Common myeloid progenitor, CD34-positive (primary cell): ENCODE results near the gene RAI1.

ENCODE experiments used
- CTCF ChIA-PET: fragments of 350-600 bp; sonication (Branson Sonifier 250); formaldehyde crosslinking; loops from one replicate; lab custom pipeline; 2021; ENCODE audit warnings: antibody characterized with exemption; lab: Charles Lee
- POLR2A ChIA-PET: fragments of 350-600 bp; sonication (Branson Sonifier 250); formaldehyde crosslinking; loops from one replicate; lab custom pipeline; 2021; ENCODE audit warnings: antibody characterized with exemption; lab: Charles Lee
- DNase-seq, 3 donors: peaks; one replicate each; pipeline versions ENCODE4 v3.0.0 to v3.0.0-alpha.2; 2013
- H3K27ac ChIP-seq, 2 experiments: 1 replicate in 1 of 2; 2 replicates in 1 of 2; pipeline ENCODE4 v1.7.0; 2013; ENCODE audit warnings: inconsistent platforms in 2 of 2, low read length in 2 of 2, mild to moderate bottlenecking in 2 of 2, low read depth in 1 of 2, moderate library complexity in 1 of 2; ENCODE audit not compliant: severe bottlenecking in 2 of 2, insufficient read depth in 1 of 2, poor library complexity in 1 of 2
- H3K27me3 ChIP-seq, 5 experiments: replicated peaks in 2 of 5; 1 replicate in 3 of 5; 2 replicates in 2 of 5; pipeline versions ENCODE4 v1.6.1 to v1.7.0; 2013; ENCODE audit warnings: low read length in 4 of 5, mild to moderate bottlenecking in 2 of 5, moderate library complexity in 2 of 5, inconsistent platforms in 1 of 5; ENCODE audit not compliant: insufficient read depth in 5 of 5, control insufficient read depth in 4 of 5
- H3K36me3 ChIP-seq, 4 experiments: 1 replicate in 2 of 4; 2 replicates in 2 of 4; pipeline versions ENCODE4 v1.6.1 to v1.7.0; 2013; ENCODE audit warnings: low read length in 3 of 4, control low read depth in 1 of 4, mild to moderate bottlenecking in 1 of 4; ENCODE audit not compliant: control insufficient read depth in 4 of 4, insufficient read depth in 4 of 4
- H3K4me1 ChIP-seq, 4 experiments: 1 replicate in 3 of 4; 2 replicates in 1 of 4; pipeline versions ENCODE4 v1.6.1 to v1.7.1; 2013; ENCODE audit warnings: low read length in 3 of 4, mild to moderate bottlenecking in 3 of 4, control low read depth in 1 of 4, inconsistent platforms in 1 of 4, moderate library complexity in 1 of 4; ENCODE audit not compliant: control insufficient read depth in 4 of 4, insufficient read depth in 4 of 4; ENCODE audit errors: control extremely low read depth in 1 of 4
- H3K4me3 ChIP-seq, 7 experiments: 1 replicate in 4 of 7; 2 replicates in 3 of 7; pipeline versions ENCODE4 v1.5.1 to v1.7.0; 2013; ENCODE audit warnings: mild to moderate bottlenecking in 7 of 7, low read length in 6 of 7, moderate library complexity in 6 of 7, inconsistent platforms in 2 of 7, low read depth in 2 of 7, control low read depth in 1 of 7; ENCODE audit not compliant: insufficient read depth in 4 of 7, control insufficient read depth in 1 of 7; ENCODE audit errors: extremely low read depth in 1 of 7
- H3K9me3 ChIP-seq, 5 experiments: 1 replicate in 4 of 5; 2 replicates in 1 of 5; pipeline versions ENCODE4 v1.6.1 to v1.7.1; 2013; ENCODE audit warnings: low read length in 4 of 5, mild to moderate bottlenecking in 2 of 5, inconsistent platforms in 1 of 5, low read depth in 1 of 5, moderate library complexity in 1 of 5; ENCODE audit not compliant: control insufficient read depth in 4 of 5, insufficient read depth in 2 of 5; ENCODE audit errors: control extremely low read depth in 1 of 5
- WGBS: methylation state at CpG from one replicate; pipeline ENCODE4 v1.1.5; 2013; ENCODE audit not compliant: insufficient coverage; 5-methylcytosine and 5-hydroxymethylcytosine counted together

Gene RAI1

GRCh38 chr17:17702449-17703139 is 21.3 kb downstream of the RAI1 start:
- 79% methylated on average over 10 of the region's 10 CpGs for WGBS
- H3K4me1 ChIP-seq, result peaks cover 0 to 63% (median 41%) of the 10 kb centered on the region in 4 experiments

DNA sequence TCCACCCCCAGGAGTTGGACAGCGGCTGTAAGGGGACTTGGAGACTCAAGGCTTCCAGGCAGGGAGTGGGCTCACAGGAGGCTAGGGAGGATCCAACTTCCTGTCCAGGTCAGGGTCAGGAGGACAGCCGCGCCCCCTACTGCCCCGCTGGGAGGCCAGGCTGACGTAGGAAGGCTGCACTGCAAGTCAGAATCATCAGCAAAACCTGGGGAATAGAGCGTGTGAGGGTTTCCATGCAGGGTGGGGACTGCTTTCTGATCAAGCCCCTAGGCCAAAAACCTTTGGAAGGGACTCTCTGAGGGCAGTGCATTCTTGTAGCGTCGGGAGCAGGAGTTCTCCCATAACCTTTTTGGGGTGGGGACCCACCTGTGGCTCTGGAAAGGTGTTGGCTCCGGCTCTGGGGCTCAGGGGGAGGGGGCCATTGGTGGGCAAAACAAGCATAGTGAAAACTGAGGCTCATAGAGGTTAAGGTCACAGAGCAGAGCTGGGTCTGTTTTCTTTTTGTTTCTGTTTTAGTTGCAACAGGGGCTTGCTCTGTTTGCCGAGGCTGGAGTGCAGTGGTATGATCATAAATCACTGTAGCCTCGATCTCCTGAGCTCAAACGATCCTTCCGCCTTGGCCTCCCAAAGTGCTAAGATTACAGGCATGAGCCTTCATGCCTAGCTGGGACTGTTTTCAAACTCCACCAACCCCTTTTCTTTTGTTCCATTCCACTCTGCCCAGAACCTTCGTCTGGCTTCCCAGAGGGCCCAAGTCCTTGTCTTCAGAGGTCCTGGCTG is 22.1 kb downstream of the RAI1 start:
- Histone ChIP-seq H3K27me3 (no peaks in the 10 kb centered on the region), H3K9me3 (no peaks in the 10 kb centered on the region), H3K4me1 (peaks cover 0 to 55% (median 34%) of the 10 kb centered on the region in 4 experiments), H3K4me3 (no peak overlapping the region), H3K36me3 (peaks cover 0 to 28% (median 2%) of the 10 kb centered on the region in 4 experiments), H3K27ac (peak overlapping the region in 1 of 2 experiments; percentile 5)
- ChIA-PET CTCF (interaction anchor here (0.7 to 1.0 kb wide), 2 partner anchors 10 to 196 kb away, joined by 3 to 4 read pairs; no protein-coding TSS in a partner anchor), POLR2A (interaction anchor here (1.3 kb wide), 1 partner anchor 10 kb away, joined by 4 read pairs; no protein-coding TSS in a partner anchor)
- WGBS, result 73% methylated on average over 11 of the region's 14 CpGs
- DNase-seq, result no peak

More at GRCh38 chr17:17702449-17703139, 21.3 kb downstream of the RAI1 start:
- ChIA-PET CTCF (interaction anchor here (1.0 to 1.3 kb wide), 4 partner anchors 8 to 155 kb away, joined by 4 read pairs; no protein-coding TSS in a partner anchor), POLR2A (interaction anchor here (1.3 kb wide), 1 partner anchor 9 kb away, joined by 4 read pairs; no protein-coding TSS in a partner anchor)
- H3K9me3 ChIP-seq, result no peaks in the 10 kb centered on the region
- no peaks in the 10 kb centered on the region for H3K27me3 ChIP-seq
- H3K4me3 ChIP-seq, result no peak overlapping the region
- peaks cover 0 to 25% (median 2%) of the 10 kb centered on the region in 4 experiments for H3K36me3 ChIP-seq
- no peak for DNase-seq
- no peak overlapping the region for H3K27ac ChIP-seq

DNA sequence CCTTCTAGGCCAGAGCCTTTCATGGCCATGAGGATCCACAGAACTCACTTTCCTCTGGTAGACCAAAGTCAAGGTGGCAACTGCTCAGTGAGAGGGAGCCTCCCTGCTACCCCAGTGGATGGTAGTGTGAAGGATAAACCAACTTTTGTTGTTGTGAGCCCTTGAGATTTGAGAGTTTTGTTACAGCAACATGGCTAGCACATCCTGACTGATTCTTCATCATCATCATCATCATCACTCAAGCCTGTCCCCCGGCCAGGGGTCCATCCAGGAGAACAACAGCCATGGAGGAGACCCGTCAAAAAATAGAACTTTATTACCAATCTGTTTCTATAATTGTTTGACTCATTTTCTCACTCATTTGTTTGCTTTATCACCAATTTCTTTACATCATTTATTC is 23.7 kb downstream of the RAI1 start:
- ChIA-PET POLR2A (interaction anchor here (0.7 kb wide), 1 partner anchor 52 kb away, joined by 3 read pairs; no protein-coding TSS in a partner anchor), CTCF (interaction anchor here (0.9 to 1.3 kb wide), 3 partner anchors 9 to 14 kb away, joined by 3 read pairs; no protein-coding TSS in a partner anchor)
- Histone ChIP-seq H3K27ac (no peak overlapping the region), H3K36me3 (peaks cover 0 to 38% (median 8%) of the 10 kb centered on the region in 4 experiments), H3K4me1 (peaks cover 0 to 41% (median 22%) of the 10 kb centered on the region in 4 experiments), H3K27me3 (no peaks in the 10 kb centered on the region), H3K9me3 (no peaks in the 10 kb centered on the region), H3K4me3 (no peak overlapping the region)
- 93% methylated on average over 2 of the region's 2 CpGs for WGBS
- no peak for DNase-seq

DNA sequence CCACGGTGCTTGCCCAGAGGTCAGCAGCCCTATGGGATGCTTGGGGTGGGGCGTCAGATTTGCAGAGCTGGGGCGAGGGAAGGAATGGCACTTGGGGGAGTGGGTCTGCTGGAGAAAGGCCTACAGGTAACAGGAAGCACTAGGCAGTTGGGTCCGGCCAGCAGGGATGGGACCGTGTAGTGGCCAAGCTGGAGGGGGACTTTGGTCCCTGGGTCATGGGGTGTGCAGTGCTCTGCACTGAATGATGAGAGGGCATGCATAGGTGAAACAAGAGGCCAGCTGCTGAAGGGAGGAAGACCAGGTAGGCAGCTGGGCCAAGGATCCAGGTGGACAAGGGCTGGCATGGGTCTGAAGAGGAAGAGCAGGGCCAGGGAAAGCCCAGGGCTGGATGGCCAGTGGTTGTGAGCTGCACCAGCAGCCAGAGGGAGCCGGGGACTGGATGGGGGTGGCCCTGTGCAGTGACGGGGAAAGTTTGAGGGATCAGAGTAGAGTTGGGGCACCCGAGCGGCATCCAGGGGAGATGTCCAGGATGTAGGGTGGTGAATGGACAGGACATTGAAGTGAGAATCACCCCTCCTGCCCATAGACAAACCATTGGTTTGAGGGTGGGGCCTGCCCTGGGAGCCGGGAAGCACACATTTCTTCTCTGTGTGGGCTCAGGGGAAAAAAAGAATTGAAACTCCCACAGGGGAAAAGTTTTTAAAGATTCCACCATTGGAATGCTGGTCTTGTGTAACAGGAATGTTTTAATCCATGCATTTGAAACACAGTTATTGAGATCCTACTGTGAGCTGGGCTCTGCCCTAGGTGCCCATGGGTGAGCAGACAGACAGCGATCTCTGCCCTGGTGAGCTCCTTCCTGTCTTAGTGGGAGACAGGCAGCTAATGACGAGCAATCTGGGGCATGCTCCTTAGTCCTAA is 25.1 kb downstream of the RAI1 start:
- POLR2A ChIA-PET, result no interaction called here
- 91% methylated on average over 8 of the region's 12 CpGs for WGBS

DNA sequence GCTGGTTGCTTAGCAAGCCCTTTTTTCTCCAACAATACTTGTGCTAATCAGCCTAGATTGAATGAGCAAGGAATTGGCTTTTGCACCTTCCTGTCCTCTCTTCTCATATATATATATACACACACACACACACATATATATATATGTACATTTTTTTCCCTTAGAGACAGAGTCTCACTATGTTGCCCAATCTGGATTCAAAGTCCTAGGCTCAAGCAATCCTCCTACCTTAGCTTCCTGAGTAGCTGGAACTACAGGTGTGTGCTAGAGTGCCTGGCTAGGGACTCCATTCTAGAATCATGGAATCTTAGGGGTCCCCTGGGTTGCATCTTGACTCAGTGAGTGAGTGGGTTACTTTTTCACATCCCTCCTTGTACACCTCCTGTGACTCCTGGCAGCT is 27.0 kb downstream of the RAI1 start:
- Histone ChIP-seq H3K27me3 (no peaks in the 10 kb centered on the region), H3K4me1 (peaks cover 6 to 31% (median 27%) of the 10 kb centered on the region in 4 experiments), H3K9me3 (no peaks in the 10 kb centered on the region), H3K27ac (no peak overlapping the region), H3K4me3 (no peak overlapping the region), H3K36me3 (peaks cover 0 to 28% (median 9%) of the 10 kb centered on the region in 4 experiments)
- ChIA-PET CTCF (interaction anchor here (0.9 to 3.0 kb wide), 7 partner anchors 11 to 43 kb away, joined by 3 to 9 read pairs (median 5); no protein-coding TSS in a partner anchor), POLR2A (no interaction called here)
- no peak for DNase-seq

More for the DNA sequence above, 25.1 kb downstream of the RAI1 start:
- Histone ChIP-seq H3K27me3 (no peaks in the 10 kb centered on the region), H3K4me3 (no peak overlapping the region), H3K4me1 (peaks cover 0 to 29% (median 23%) of the 10 kb centered on the region in 4 experiments), H3K36me3 (peaks cover 0 to 39% (median 9%) of the 10 kb centered on the region in 4 experiments), H3K9me3 (no peaks in the 10 kb centered on the region), H3K27ac (no peak overlapping the region)
- DNase-seq, result no peak
- CTCF ChIA-PET, result interaction anchor here (0.8 to 3.0 kb wide), 7 partner anchors 10 to 28 kb away, joined by 3 to 9 read pairs (median 5); no protein-coding TSS in a partner anchor

DNA sequence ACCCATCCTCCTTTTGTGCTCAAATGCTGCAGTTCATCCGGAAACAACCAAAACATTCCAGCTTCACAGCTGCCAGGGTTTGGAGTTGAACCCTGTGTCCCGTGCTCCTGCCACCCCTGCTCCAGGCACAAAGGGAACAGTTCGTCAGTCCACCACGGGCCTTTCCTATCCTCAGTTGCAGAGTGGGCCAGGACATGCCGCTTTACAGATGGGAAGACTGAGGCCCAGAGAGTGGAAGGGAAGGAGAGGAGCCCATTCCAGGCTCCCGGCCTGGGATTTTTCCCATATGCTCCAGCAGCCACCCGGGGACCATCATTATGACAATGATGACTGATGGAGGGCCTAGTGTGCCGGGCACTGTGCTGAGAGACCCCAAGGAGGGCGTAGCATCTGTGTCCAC is 27.6 kb downstream of the RAI1 start:
- Histone ChIP-seq H3K27me3 (no peaks in the 10 kb centered on the region), H3K9me3 (no peaks in the 10 kb centered on the region), H3K4me1 (peaks cover 8 to 35% (median 27%) of the 10 kb centered on the region in 4 experiments), H3K27ac (no peak overlapping the region), H3K36me3 (peaks cover 0 to 25% (median 9%) of the 10 kb centered on the region in 4 experiments), H3K4me3 (no peak overlapping the region)
- POLR2A ChIA-PET, result interaction anchor here (0.7 kb wide), 1 partner anchor 8 kb away, joined by 3 read pairs; no protein-coding TSS in a partner anchor
- no peak for DNase-seq
- CTCF ChIA-PET, result interaction anchor here (1.2 to 3.0 kb wide), 6 partner anchors 10 to 42 kb away, joined by 3 to 9 read pairs (median 4); no protein-coding TSS in a partner anchor
- whole genome bisulfite sequencing, result 94% methylated on average over 9 of the region's 9 CpGs
